Motor neuron (in vitro differentiated cells): ENCODE measurements around the gene FSIP2. TPM values are rescaled to one million over a fixed set of nuclear protein-coding genes. Genes with fewer than 3 reads are reported as not detected.

Source experiments
- ATAC-seq, 8 experiments: fragments of 200-7000 bp; cut with Tn5 transposase; replicated peaks in 6 of 8; 2 replicates each; pipeline ENCODE4 v1.8.0; 2021; ENCODE audit warnings: mild to moderate bottlenecking in 8 of 8, moderate library complexity in 8 of 8
- H3K27ac ChIP-seq, 2 donors: fragments of 250-450 bp; sonication (Bioruptor Pico); 2 replicates each; pipeline ENCODE4 v1.9.0; 2021; ENCODE audit warnings: antibody characterized with exemption in 2 of 2, mild to moderate bottlenecking in 2 of 2, moderate library complexity in 1 of 2
- H3K4me1 ChIP-seq, 2 donors: fragments of 250-450 bp; sonication (Bioruptor Pico); replicated peaks in 1 of 2; 2 replicates each; pipeline ENCODE4 v1.6.1; 2021; ENCODE audit warnings: antibody characterized with exemption in 2 of 2, mild to moderate bottlenecking in 2 of 2, moderate library complexity in 1 of 2
- H3K4me3 ChIP-seq, 5 donors: fragments of 250-450 bp; sonication (Bioruptor Pico); 2 replicates each; pipeline ENCODE4 v1.9.0; 2021; ENCODE audit warnings: antibody characterized with exemption in 5 of 5, mild to moderate bottlenecking in 5 of 5, moderate library complexity in 4 of 5
- WGBS, 10 experiments: fragments of 450-650 bp; shearing (Covaris generic); methylation state at CpG; one replicate each; pipeline ENCODE4 v1.0.0; 2022; 5-methylcytosine and 5-hydroxymethylcytosine counted together
- in situ Hi-C, 9 experiments: fragments of 400-800 bp; cut with MboI; loops; one replicate each; pipeline ENCODE4 v1.15.0; 2021; ENCODE audit warnings: low sequenced_read_pairs in 9 of 9, low pct_unique_long_range_greater_than_20kb in 2 of 9; ENCODE audit not compliant: unreplicated experiment in 9 of 9
- total RNA-seq, 8 experiments: library from RNA; unstranded; fragments of 300-600 nt; gene quantifications; 2 replicates each; pipeline versions ENCODE4 v1.2.3 to v1.2.4, GENCODE V29; 2022

The FSIP2 gene
- total RNA-seq, 8 experiments from 2014 or later: 1.3 to 24.6 (median 14.7) TPM

- 0 to 100% (median 93%) methylated on average over 1 to 2 of the region's 2 CpGs for WGBS, 10 experiments
- H3K27ac ChIP-seq: no peak overlapping the region
- H3K4me3 ChIP-seq: no peak overlapping the region
- ATAC-seq: no peak
- H3K4me1 ChIP-seq: no peaks in the 10 kb centered on the region
- in situ Hi-C loops: no loop called here
Measured at GRCh38 chr2:185785851-185786473, 47.4 kb downstream of the FSIP2 start.

- ATAC-seq: peak in 2 of 8 experiments; percentile 88 to 90
- H3K4me1 ChIP-seq: no peaks in the 10 kb centered on the region
- no peak overlapping the region for H3K27ac ChIP-seq
- in situ Hi-C loops: no loop called here
- H3K4me3 ChIP-seq: no peak overlapping the region
- 80 to 100% (median 96%) methylated on average over 2 of the region's 2 CpGs; no CpG with 5 or more reads in 2 of the 10 experiments for WGBS, 10 experiments
Measured at GRCh38 chr2:185787227-185788145, 48.9 kb downstream of the FSIP2 start.

- in situ Hi-C loops: no loop called here
Measured at GRCh38 chr2:185790361-185790760, 51.8 kb downstream of the FSIP2 start.

GRCh38 chr2:185793532-185794345 is 55.1 kb downstream of the FSIP2 start:
- WGBS, 10 experiments: 29 to 95% (median 59%) methylated on average over 2 to 7 of the region's 7 CpGs
- ATAC-seq: peak in 1 of 8 experiments; percentile 20

More at GRCh38 chr2:185790361-185790760, 51.8 kb downstream of the FSIP2 start:
- H3K4me1 ChIP-seq: no peaks in the 10 kb centered on the region
- H3K4me3 ChIP-seq: no peak overlapping the region
- no peak overlapping the region for H3K27ac ChIP-seq
- no peak for ATAC-seq
- WGBS, 10 experiments: 39 to 100% (median 78%) methylated on average over 1 to 2 of the region's 2 CpGs; no CpG with 5 or more reads in 2 of the 10 experiments

GRCh38 chr2:185796758-185797157 is 58.2 kb downstream of the FSIP2 start:
- WGBS, 10 experiments: 0 to 100% (median 92%) methylated on average over 1 to 2 of the region's 2 CpGs
- Histone ChIP-seq H3K4me1 (no peaks in the 10 kb centered on the region), H3K4me3 (no peak overlapping the region), H3K27ac (no peak overlapping the region)
- in situ Hi-C loops: no loop called here
- ATAC-seq: no peak

More at GRCh38 chr2:185793532-185794345, 55.1 kb downstream of the FSIP2 start:
- no peak overlapping the region for H3K4me3 ChIP-seq
- H3K27ac ChIP-seq: no peak overlapping the region
- H3K4me1 ChIP-seq: no peaks in the 10 kb centered on the region
- in situ Hi-C loops: no loop called here

GRCh38 chr2:185802926-185803325 is 64.3 kb downstream of the FSIP2 start:
- no peak overlapping the region for H3K4me3 ChIP-seq
- in situ Hi-C loops: no loop called here
- H3K27ac ChIP-seq: no peak overlapping the region
- H3K4me1 ChIP-seq: no peaks in the 10 kb centered on the region
- ATAC-seq: no peak

GRCh38 chr2:185806783-185807182 is 68.2 kb downstream of the FSIP2 start:
- Histone ChIP-seq H3K27ac (no peak overlapping the region), H3K4me3 (no peak overlapping the region), H3K4me1 (no peaks in the 10 kb centered on the region)
- in situ Hi-C loops: no loop called here
- ATAC-seq: no peak

- no peak for ATAC-seq
- WGBS, 10 experiments: 17 to 100% (median 67%) methylated on average over 1 of the region's 1 CpG; no CpG with 5 or more reads in 5 of the 10 experiments
- in situ Hi-C loops: no loop called here
- Histone ChIP-seq H3K4me3 (no peak overlapping the region), H3K27ac (no peak overlapping the region), H3K4me1 (no peaks in the 10 kb centered on the region)
Measured at GRCh38 chr2:185807351-185807750, 68.7 kb downstream of the FSIP2 start.

GRCh38 chr2:185811580-185811979 is 73.0 kb downstream of the FSIP2 start:
- no peak overlapping the region for H3K4me3 ChIP-seq
- 60 to 100% (median 100%) methylated on average over 1 to 2 of the region's 2 CpGs; no CpG with 5 or more reads in 3 of the 10 experiments for WGBS, 10 experiments
- H3K4me1 ChIP-seq: no peaks in the 10 kb centered on the region
- no peak overlapping the region for H3K27ac ChIP-seq
- in situ Hi-C loops: no loop called here
- ATAC-seq: no peak

GRCh38 chr2:185813707-185814106 is 75.1 kb downstream of the FSIP2 start:
- Histone ChIP-seq H3K4me3 (no peak overlapping the region), H3K4me1 (no peaks in the 10 kb centered on the region), H3K27ac (no peak overlapping the region)
- 30 to 93% (median 71%) methylated on average over 1 to 2 of the region's 2 CpGs; no CpG with 5 or more reads in 2 of the 10 experiments for WGBS, 10 experiments
- peak in 1 of 8 experiments; percentile 65 for ATAC-seq
- in situ Hi-C loops: no loop called here

GRCh38 chr2:185817991-185818390 is 79.4 kb downstream of the FSIP2 start:
- H3K4me3 ChIP-seq: no peak overlapping the region
- H3K27ac ChIP-seq: no peak overlapping the region
- in situ Hi-C loops: no loop called here
- H3K4me1 ChIP-seq: no peaks in the 10 kb centered on the region
- ATAC-seq: no peak

GRCh38 chr2:185821467-185821866 is 82.9 kb downstream of the FSIP2 start:
- in situ Hi-C loops: no loop called here
- no peaks in the 10 kb centered on the region for H3K4me1 ChIP-seq

GRCh38 chr2:185823773-185824172 is 85.2 kb downstream of the FSIP2 start:
- no peak overlapping the region for H3K4me3 ChIP-seq
- in situ Hi-C loops: no loop called here
- no peak overlapping the region for H3K27ac ChIP-seq
- 0 to 100% (median 89%) methylated on average over 1 to 2 of the region's 2 CpGs; no CpG with 5 or more reads in 1 of the 10 experiments for WGBS, 10 experiments
- no peaks in the 10 kb centered on the region for H3K4me1 ChIP-seq
- ATAC-seq: no peak

More at GRCh38 chr2:185821467-185821866, 82.9 kb downstream of the FSIP2 start:
- Histone ChIP-seq H3K27ac (no peak overlapping the region), H3K4me3 (no peak overlapping the region)
- ATAC-seq: no peak
- WGBS, 10 experiments: 42 to 100% (median 100%) methylated on average over 1 to 3 of the region's 3 CpGs; no CpG with 5 or more reads in 2 of the 10 experiments
